Prostate gland (tissue), 2 donors: Measurements from ENCODE around the gene RPL37. TPM values are rescaled to one million over a fixed set of nuclear protein-coding genes. Genes with fewer than 3 reads are reported as not detected.
"Not testable (repeated sequence)": the region's sequence is repeated elsewhere in the genome, so short reads cannot be mapped to it uniquely, and the experiment has no call there.

ENCODE experiments used
- DNase-seq: peaks from one replicate; pipeline ENCODE4 v3.0.0-alpha.2; 2019; ENCODE audit warnings: low spot score
- H3K27ac ChIP-seq, 2 donors: fragments of 200-600 bp; sonication (generic); 2 replicates each; pipeline ENCODE4 v1.5.1; 2017 to 2019
- H3K27me3 ChIP-seq: fragments of 200-600 bp; sonication (generic); replicated peaks from 2 replicates; pipeline ENCODE4 v1.5.1; 2019; ENCODE audit not compliant: insufficient read depth
- H3K36me3 ChIP-seq, 2 donors: fragments of 200-600 bp; sonication (generic); 1 replicate in 1 of 2; 2 replicates in 1 of 2; pipeline versions ENCODE4 v1.5.1 to v1.8.1; 2017 to 2019
- H3K4me1 ChIP-seq: fragments of 200-600 bp; sonication (generic); replicated peaks from 2 replicates; pipeline ENCODE4 v1.5.1; 2019
- H3K4me3 ChIP-seq, 2 donors: fragments of 200-600 bp; sonication (generic); 2 replicates each; pipeline ENCODE4 v1.5.1; 2017 to 2019
- H3K9me3 ChIP-seq: fragments of 200-600 bp; sonication (generic); 2 replicates; pipeline ENCODE4 v1.5.1; 2017
- POLR2A ChIP-seq: fragments of 450-650 bp; IDR thresholded peaks from one replicate; pipeline ENCODE4 v1.6.1; 2016; ENCODE audit warnings: antibody characterized with exemption, mild to moderate bottlenecking
- POLR2AphosphoS5 ChIP-seq: sonication (generic); formaldehyde crosslinking; IDR thresholded peaks from one replicate; pipeline ENCODE4 v1.6.1; 2017; ENCODE audit warnings: antibody characterized with exemption
- WGBS: methylation state at CpG from one replicate; pipeline ENCODE4 v1.1.5; 2018; 5-methylcytosine and 5-hydroxymethylcytosine counted together
- intact Hi-C: fragments of 100-400 bp; cut with DNase I; formaldehyde crosslinking; loops from one replicate; pipeline ENCODE4 v1.14.2; 2022
- total RNA-seq, 2 donors: library from RNA; depleted of rRNA; stranded (reverse); fragments of >200 nt; gene quantifications; one replicate each; pipeline ENCODE4 v1.1.0, GENCODE V29; 2016
- TF ChIP-seq, protein P1 (sequence below), 4 experiments: fragments of 200-600 bp in 2 of 4; fragments of 450-650 bp in 2 of 4; sonication (generic) in 2 of 4; IDR thresholded peaks; 1 replicate in 3 of 4; 2 replicates in 1 of 4; pipeline ENCODE4 v1.5.1; 2016 to 2019; ENCODE audit warnings: antibody characterized with exemption in 4 of 4, mild to moderate bottlenecking in 2 of 4, moderate library complexity in 2 of 4

Gene RPL37
- total RNA-seq, 2 donors from 2014 or later = 188 to 343 TPM

- H3K4me1 ChIP-seq = no peaks in the 10 kb centered on the region
- H3K27ac ChIP-seq = no peak overlapping the region
- H3K27me3 ChIP-seq = no peaks in the 10 kb centered on the region
- intact Hi-C loops = no loop called here
- no peaks in the 10 kb centered on the region for H3K36me3 ChIP-seq
- no peaks in the 10 kb centered on the region for H3K9me3 ChIP-seq
- no peak for DNase-seq
- 75% methylated on average over 3 of the region's 3 CpGs for WGBS
- H3K4me3 ChIP-seq = no peak overlapping the region
- TF ChIP-seq, protein P1, sequence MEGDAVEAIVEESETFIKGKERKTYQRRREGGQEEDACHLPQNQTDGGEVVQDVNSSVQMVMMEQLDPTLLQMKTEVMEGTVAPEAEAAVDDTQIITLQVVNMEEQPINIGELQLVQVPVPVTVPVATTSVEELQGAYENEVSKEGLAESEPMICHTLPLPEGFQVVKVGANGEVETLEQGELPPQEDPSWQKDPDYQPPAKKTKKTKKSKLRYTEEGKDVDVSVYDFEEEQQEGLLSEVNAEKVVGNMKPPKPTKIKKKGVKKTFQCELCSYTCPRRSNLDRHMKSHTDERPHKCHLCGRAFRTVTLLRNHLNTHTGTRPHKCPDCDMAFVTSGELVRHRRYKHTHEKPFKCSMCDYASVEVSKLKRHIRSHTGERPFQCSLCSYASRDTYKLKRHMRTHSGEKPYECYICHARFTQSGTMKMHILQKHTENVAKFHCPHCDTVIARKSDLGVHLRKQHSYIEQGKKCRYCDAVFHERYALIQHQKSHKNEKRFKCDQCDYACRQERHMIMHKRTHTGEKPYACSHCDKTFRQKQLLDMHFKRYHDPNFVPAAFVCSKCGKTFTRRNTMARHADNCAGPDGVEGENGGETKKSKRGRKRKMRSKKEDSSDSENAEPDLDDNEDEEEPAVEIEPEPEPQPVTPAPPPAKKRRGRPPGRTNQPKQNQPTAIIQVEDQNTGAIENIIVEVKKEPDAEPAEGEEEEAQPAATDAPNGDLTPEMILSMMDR (IDR thresholded peaks at IDR 0.05) = no peak
- TF ChIP-seq POLR2A = no peak
- TF ChIP-seq POLR2AphosphoS5 = no peak
Observed at GRCh38 chr5:40875958-40876357, 40.9 kb upstream of the RPL37 start.

DNA sequence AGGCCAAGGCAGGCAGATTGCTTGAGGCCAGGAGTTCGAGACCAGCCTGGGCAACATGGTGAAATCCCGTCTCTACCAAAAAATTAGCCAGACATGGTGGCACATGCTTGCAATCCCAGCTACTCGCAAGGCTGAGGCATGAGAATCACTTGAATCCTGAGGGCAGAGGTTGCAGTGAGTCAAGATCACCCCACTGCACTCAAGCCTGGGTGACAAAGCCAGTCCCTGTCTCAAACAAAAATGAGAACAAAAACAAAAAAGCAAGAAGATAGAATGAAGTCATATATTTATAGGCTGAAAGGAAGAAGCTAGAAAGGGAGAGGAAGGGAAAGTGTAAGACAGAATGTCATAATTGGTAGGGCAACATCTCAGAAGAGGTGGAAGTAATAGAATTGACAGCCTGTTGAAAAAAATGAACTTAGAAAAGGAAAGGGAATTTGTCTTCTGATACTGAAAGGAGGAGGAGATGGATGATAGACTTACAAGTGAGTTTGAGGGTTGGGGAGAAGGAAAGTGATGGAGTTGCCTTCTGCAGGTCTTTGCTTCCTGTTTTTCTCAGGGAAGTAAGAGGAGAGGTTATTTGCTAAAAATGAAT is 38.4 kb upstream of the RPL37 start:
- intact Hi-C loops = no loop called here
- DNase-seq = no peak
- Histone ChIP-seq H3K36me3 (no peaks in the 10 kb centered on the region), H3K27ac (no peak overlapping the region), H3K4me3 (no peak overlapping the region), H3K4me1 (no peaks in the 10 kb centered on the region), H3K9me3 (no peaks in the 10 kb centered on the region), H3K27me3 (no peaks in the 10 kb centered on the region)
- 89% methylated on average over 3 of the region's 3 CpGs for WGBS
- TF ChIP-seq POLR2A (no peak), POLR2AphosphoS5 (no peak)
- TF ChIP-seq, protein P1 (IDR thresholded peaks at IDR 0.05) = no peak

- H3K4me3 ChIP-seq, H3K36me3 ChIP-seq, DNase-seq, H3K9me3 ChIP-seq, H3K4me1 ChIP-seq, H3K27ac ChIP-seq, intact Hi-C loops, H3K27me3 ChIP-seq: not testable (repeated sequence)
- 89% methylated on average over 8 of the region's 8 CpGs for WGBS
Observed at GRCh38 chr5:40872253-40872652, 37.2 kb upstream of the RPL37 start.

DNA sequence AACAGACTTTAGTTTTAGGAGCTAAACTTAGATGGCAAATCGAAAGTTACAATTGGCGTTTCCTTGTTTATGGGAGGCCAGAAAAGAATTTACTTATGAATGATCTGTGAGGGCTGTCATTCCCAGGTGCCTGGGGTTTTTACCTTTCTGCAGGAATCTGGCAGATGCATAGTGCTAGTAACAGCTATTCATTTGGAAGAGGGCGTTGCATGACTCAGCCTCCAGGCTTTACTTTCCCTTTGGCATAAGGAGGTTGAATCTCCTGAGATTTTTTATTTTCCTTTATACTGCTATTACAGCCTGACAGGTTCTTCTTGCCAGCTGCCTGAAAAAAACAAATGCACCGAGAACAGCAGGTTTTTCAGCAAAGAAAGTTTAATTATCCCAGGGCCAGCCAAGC is 36.2 kb upstream of the RPL37 start:
- TF ChIP-seq, protein P1 (IDR thresholded peaks at IDR 0.05) = no peak
- no peaks in the 10 kb centered on the region for H3K9me3 ChIP-seq
- intact Hi-C loops = no loop called here
- H3K27ac ChIP-seq = no peak overlapping the region
- H3K36me3 ChIP-seq = no peaks in the 10 kb centered on the region
- no peaks in the 10 kb centered on the region for H3K27me3 ChIP-seq
- no peaks in the 10 kb centered on the region for H3K4me1 ChIP-seq
- WGBS = 47% methylated on average over 4 of the region's 4 CpGs
- DNase-seq = no peak
- no peak overlapping the region for H3K4me3 ChIP-seq

DNA sequence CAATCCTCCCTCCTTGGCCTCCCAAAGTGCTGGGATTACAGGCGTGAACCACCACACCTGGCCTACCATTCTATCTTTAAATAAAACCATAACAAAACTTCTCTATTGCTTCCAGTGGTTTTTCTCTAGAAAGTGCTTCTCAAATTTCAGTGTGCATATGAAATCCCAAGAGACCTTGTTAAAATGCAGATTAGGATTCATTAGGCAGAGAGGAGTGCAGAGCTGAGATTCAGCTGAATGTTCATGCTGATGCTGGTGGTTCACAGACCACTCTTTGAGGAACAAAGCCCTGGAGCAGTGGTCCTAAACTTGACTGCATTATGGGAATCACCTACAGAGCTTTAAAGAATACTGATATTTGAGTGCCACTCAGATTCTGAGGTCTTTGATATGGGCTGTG is 34.4 kb upstream of the RPL37 start:
- 100% methylated on average over 1 of the region's 1 CpG for WGBS
- H3K36me3 ChIP-seq = no peaks in the 10 kb centered on the region
- H3K9me3 ChIP-seq = no peaks in the 10 kb centered on the region
- no peak for DNase-seq
- no peak overlapping the region for H3K4me3 ChIP-seq
- H3K27ac ChIP-seq = no peak overlapping the region
- H3K27me3 ChIP-seq = no peaks in the 10 kb centered on the region
- TF ChIP-seq POLR2AphosphoS5 = no peak
- no peak for TF ChIP-seq POLR2A
- TF ChIP-seq, protein P1 (IDR thresholded peaks at IDR 0.05) = no peak
- no peaks in the 10 kb centered on the region for H3K4me1 ChIP-seq
- intact Hi-C loops = no loop called here
